GM15510 (cell line): ENCODE data around the gene PLCG1.

Experiments used
- POLR2A ChIP-seq: IDR thresholded peaks from 3 replicates; pipeline ENCODE4 v1.6.1; 2011; ENCODE audit warnings: borderline replicate concordance; ENCODE audit not compliant: insufficient read length; ENCODE audit errors: extremely low read depth

PLCG1 gene

GRCh38 chr20:41176711-41177552 lies 39.6 kb downstream of the PLCG1 start:
- TF ChIP-seq POLR2A, result no peak

GRCh38 chr20:41177636-41178035 lies 40.3 kb downstream of the PLCG1 start:
- no peak for TF ChIP-seq POLR2A

- TF ChIP-seq POLR2A, result no peak
Observed at GRCh38 chr20:41178495-41178894, 41.2 kb downstream of the PLCG1 start.

GRCh38 chr20:41178904-41179432 lies 41.6 kb downstream of the PLCG1 start:
- no peak for TF ChIP-seq POLR2A

- no peak for TF ChIP-seq POLR2A
Observed at GRCh38 chr20:41179961-41180360, 42.6 kb downstream of the PLCG1 start.

- TF ChIP-seq POLR2A, result no peak
Observed at GRCh38 chr20:41180599-41181333, 43.4 kb downstream of the PLCG1 start.

- TF ChIP-seq POLR2A, result no peak
Observed at GRCh38 chr20:41181567-41181966, 44.2 kb downstream of the PLCG1 start.

GRCh38 chr20:41182296-41183212 lies 45.2 kb downstream of the PLCG1 start:
- no peak for TF ChIP-seq POLR2A

- TF ChIP-seq POLR2A, result no peak
Observed at GRCh38 chr20:41183391-41183790, 46.0 kb downstream of the PLCG1 start.

- TF ChIP-seq POLR2A, result no peak
Observed at GRCh38 chr20:41183831-41184230, 46.5 kb downstream of the PLCG1 start.

GRCh38 chr20:41185013-41185757 lies 47.8 kb downstream of the PLCG1 start:
- TF ChIP-seq POLR2A, result no peak

GRCh38 chr20:41187668-41188067 lies 50.3 kb downstream of the PLCG1 start:
- no peak for TF ChIP-seq POLR2A

GRCh38 chr20:41191562-41192500 lies 54.5 kb downstream of the PLCG1 start:
- TF ChIP-seq POLR2A, result no peak
